ENCODE data around the gene SOBP.
"Not testable (repeated sequence)": the region's sequence is repeated elsewhere in the genome, so short reads cannot be mapped to it uniquely, and the experiment has no call there.

The SOBP gene

DNA sequence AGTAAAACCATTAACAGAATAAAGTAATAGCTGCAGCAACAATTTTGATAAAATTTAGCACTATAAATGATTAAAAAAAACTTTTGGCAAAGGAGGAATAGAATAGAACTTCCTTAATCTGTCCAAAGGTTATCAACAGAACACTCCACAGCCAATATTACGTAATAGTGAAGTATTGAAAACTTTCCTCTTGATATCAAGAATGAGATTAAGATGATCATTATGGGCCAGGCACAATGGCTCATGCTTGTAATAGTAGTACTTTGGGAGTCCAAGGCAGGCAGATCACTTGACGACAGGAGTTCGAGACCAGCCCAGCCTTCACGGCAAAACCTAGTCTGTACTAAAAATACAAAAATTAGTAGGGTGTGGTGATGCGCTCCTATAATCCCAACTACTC, 26.0 kb downstream of the SOBP start:
- TF ChIP-seq CTCF (IDR thresholded peaks at IDR 0.05; ENCODE audit: unreplicated experiment in 3 of 3), result no peak
- no peaks in the 10 kb centered on the region for H3K27me3 Mint-ChIP-seq (ENCODE audit: low read depth)
- H3K4me1 Mint-ChIP-seq, result peaks cover 9% of the 10 kb centered on the region
- H3K9me3 Mint-ChIP-seq, result peaks cover 30% of the 10 kb centered on the region
- no peak overlapping the region for H3K4me3 Mint-ChIP-seq
- no peak overlapping the region for H3K27ac Mint-ChIP-seq
- peaks cover 65% of the 10 kb centered on the region for H3K36me3 Mint-ChIP-seq (ENCODE audit: low read depth)

- Mint-ChIP-seq H3K36me3 (ENCODE audit: low read depth) (peaks cover 69% of the 10 kb centered on the region), H3K9me3 (peaks cover 30% of the 10 kb centered on the region), H3K4me1 (no peaks in the 10 kb centered on the region), H3K27ac (no peak overlapping the region), H3K4me3 (no peak overlapping the region), H3K27me3 (ENCODE audit: low read depth) (no peaks in the 10 kb centered on the region)
- TF ChIP-seq CTCF (IDR thresholded peaks at IDR 0.05; ENCODE audit: unreplicated experiment in 3 of 3), result no peak
Measured at GRCh38 chr6:107517274-107517673, 27.4 kb downstream of the SOBP start.

- not testable (repeated sequence) for H3K27me3 Mint-ChIP-seq (ENCODE audit: low read depth); H3K4me3 Mint-ChIP-seq
- peaks cover 21% of the 10 kb centered on the region for H3K9me3 Mint-ChIP-seq
Measured at GRCh38 chr6:107519224-107519623, 29.3 kb downstream of the SOBP start.

DNA sequence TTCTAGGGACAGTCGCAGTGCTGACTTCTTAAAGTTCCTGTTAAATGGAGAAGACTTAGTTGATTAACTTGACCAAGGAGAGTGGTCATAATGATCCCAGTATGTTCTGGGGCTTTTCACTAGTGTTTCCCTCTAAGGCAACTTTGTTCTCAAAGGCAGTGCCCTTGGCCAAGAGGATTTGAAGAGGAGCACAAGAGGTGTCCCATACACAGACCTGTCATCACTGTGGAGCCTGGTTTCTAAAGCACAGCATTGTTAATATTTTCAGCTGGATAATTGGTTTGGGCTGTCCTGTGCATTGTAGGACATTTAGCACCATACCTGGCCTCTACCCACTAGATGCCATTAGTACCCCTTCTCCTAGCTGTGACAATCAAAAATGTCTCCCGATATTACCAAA, 30.8 kb downstream of the SOBP start:
- not testable (repeated sequence) for H3K27me3 Mint-ChIP-seq (ENCODE audit: low read depth); H3K4me3 Mint-ChIP-seq; H3K4me1 Mint-ChIP-seq; H3K27ac Mint-ChIP-seq
- Mint-ChIP-seq H3K36me3 (ENCODE audit: low read depth) (peaks cover 63% of the 10 kb centered on the region), H3K9me3 (peaks cover 15% of the 10 kb centered on the region)

More at GRCh38 chr6:107519224-107519623, 29.3 kb downstream of the SOBP start:
- not testable (repeated sequence) for H3K4me1 Mint-ChIP-seq, H3K27ac Mint-ChIP-seq
- H3K36me3 Mint-ChIP-seq (ENCODE audit: low read depth), result peaks cover 66% of the 10 kb centered on the region

DNA sequence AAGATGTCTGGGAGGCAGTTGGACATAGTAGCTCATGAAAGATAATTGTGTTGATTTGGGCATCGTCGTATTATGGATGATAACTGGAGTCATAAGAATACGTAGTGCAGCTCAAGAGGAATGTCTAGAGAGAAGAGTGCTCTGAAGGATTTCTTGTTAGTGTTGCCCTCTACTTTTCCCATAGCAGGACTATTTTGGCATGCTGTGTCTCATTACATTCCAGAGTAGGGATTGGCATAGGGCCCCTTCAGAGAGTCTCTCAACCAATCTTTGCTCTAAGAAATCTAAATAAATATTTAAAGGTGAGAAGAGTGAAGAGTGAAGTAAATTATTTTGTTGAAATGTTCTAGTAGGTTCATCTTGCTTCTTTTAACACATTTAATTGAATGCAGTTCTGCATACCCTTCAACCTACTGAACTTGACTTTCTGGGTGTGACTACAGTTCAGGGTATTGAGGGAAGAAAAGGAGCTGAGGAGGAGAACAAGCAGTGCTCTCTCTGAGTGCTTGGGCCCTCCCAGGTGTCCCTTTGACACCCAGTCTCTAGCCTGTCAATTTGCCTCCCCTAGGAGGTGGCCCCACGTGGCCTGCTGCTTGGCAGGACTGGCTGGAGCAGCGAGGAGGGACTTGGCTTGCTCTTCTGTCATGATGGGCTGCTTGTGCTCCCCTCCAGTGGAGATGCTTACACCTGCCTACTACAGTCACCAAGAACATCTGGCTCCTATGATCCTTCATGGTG, 33.3 kb downstream of the SOBP start:
- Mint-ChIP-seq H3K4me3 (no peak overlapping the region), H3K27ac (no peak overlapping the region), H3K4me1 (peaks cover 6% of the 10 kb centered on the region), H3K27me3 (ENCODE audit: low read depth) (no peaks in the 10 kb centered on the region), H3K36me3 (ENCODE audit: low read depth) (peaks cover 47% of the 10 kb centered on the region), H3K9me3 (no peaks in the 10 kb centered on the region)
- no peak for TF ChIP-seq CTCF (IDR thresholded peaks at IDR 0.05; ENCODE audit: unreplicated experiment in 3 of 3)

DNA sequence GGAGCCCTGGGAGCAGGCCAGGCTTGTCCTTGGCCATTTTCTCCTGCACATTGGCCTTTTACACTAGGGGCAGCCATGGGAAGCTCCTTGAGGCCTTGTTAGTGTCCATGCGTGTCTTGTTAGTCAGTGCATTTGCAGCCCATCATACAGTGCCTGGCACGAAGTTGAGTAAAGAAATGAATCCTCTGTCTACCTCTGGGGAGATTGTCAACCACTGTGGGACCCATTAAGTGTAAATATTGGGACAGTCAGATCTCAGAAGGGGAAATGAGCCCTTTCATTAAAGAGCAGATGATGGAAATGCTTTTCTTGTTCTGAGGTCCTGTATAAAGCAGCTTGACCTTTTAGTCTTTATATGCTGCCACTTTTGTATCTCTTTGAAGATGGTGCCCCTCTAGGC, 33.9 kb downstream of the SOBP start:
- Mint-ChIP-seq H3K27me3 (ENCODE audit: low read depth) (no peaks in the 10 kb centered on the region), H3K4me3 (no peak overlapping the region), H3K9me3 (no peaks in the 10 kb centered on the region), H3K27ac (no peak overlapping the region), H3K4me1 (peaks cover 6% of the 10 kb centered on the region), H3K36me3 (ENCODE audit: low read depth) (peaks cover 47% of the 10 kb centered on the region)
- no peak for TF ChIP-seq CTCF (IDR thresholded peaks at IDR 0.05; ENCODE audit: unreplicated experiment in 3 of 3)

DNA sequence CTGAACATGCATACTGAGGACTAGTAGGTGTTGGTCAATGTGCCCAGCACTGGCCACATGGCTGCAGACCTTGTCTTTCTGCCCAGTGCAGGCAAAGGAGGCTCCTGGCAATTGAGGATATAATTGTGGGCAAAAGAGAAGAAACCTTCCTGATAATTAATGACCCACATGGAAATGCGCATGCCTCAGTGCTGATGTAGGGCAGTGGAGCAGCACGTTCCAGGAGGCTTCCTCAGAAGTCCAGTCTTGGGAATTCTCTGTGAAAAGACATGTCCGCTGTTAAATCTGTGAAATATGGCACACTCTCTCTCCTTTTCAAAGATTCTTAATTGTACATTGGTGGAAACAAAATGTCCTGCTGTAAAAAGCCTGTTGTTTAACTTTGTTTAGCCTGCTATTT, 34.7 kb downstream of the SOBP start:
- H3K36me3 Mint-ChIP-seq (ENCODE audit: low read depth), result peaks cover 43% of the 10 kb centered on the region
- H3K27ac Mint-ChIP-seq, result no peak overlapping the region
- H3K9me3 Mint-ChIP-seq, result no peaks in the 10 kb centered on the region
- no peak overlapping the region for H3K4me3 Mint-ChIP-seq
- no peaks in the 10 kb centered on the region for H3K27me3 Mint-ChIP-seq (ENCODE audit: low read depth)
- no peak for TF ChIP-seq CTCF (IDR thresholded peaks at IDR 0.05; ENCODE audit: unreplicated experiment in 3 of 3)
- peaks cover 6% of the 10 kb centered on the region for H3K4me1 Mint-ChIP-seq

Data from nephron (organoid).